GM23338 (cell line): ENCODE data around the gene CFAP70. TPM values are rescaled to one million over a fixed set of nuclear protein-coding genes. Genes with fewer than 3 reads are reported as not detected.

Source experiments
- ATAC-seq: fragments of 200-7000 bp; cut with Tn5 transposase; 3 replicates; pipeline ENCODE4 v1.9.1; 2020
- DNase-seq: peaks from one replicate; pipeline ENCODE4 v3.0.0-alpha.2; 2015; ENCODE audit warnings: low spot score
- H2AFZ ChIP-seq: fragments of 200-600 bp; sonication (generic); 2 replicates; pipeline ENCODE4 v1.8.0; 2016; ENCODE audit warnings: antibody characterized with exemption, mild to moderate bottlenecking, moderate library complexity
- H3F3A ChIP-seq: fragments of 200-600 bp; sonication (generic); replicated peaks from 2 replicates; pipeline ENCODE4 v1.8.0; 2017; ENCODE audit warnings: antibody characterized with exemption, mixed run types, low read depth
- H3K27ac ChIP-seq: fragments of 200-600 bp; sonication (generic); 2 replicates; pipeline ENCODE4 v1.6.1; 2016; ENCODE audit warnings: low read depth
- H3K27me3 ChIP-seq: fragments of 200-600 bp; sonication (generic); 2 replicates; pipeline ENCODE4 v1.8.0; 2016; ENCODE audit warnings: mild to moderate bottlenecking, mixed run types, moderate library complexity; ENCODE audit not compliant: insufficient read depth
- H3K36me3 ChIP-seq: fragments of 200-600 bp; sonication (generic); 2 replicates; pipeline ENCODE4 v1.8.0; 2016; ENCODE audit warnings: mild to moderate bottlenecking; ENCODE audit not compliant: insufficient read depth
- H3K4me1 ChIP-seq: fragments of 200-600 bp; sonication (generic); 2 replicates; pipeline ENCODE4 v1.8.0; 2016; ENCODE audit warnings: mild to moderate bottlenecking, moderate library complexity; ENCODE audit not compliant: insufficient read depth
- H3K4me2 ChIP-seq: fragments of 200-600 bp; sonication (generic); 2 replicates; pipeline ENCODE4 v1.7.1; 2017; ENCODE audit warnings: mixed run types
- H3K4me3 ChIP-seq: fragments of 200-600 bp; sonication (generic); 2 replicates; pipeline ENCODE4 v1.6.1; 2016; ENCODE audit warnings: mixed run types
- H3K79me2 ChIP-seq: fragments of 200-600 bp; sonication (generic); replicated peaks from 2 replicates; pipeline ENCODE4 v1.8.0; 2017; ENCODE audit warnings: mild to moderate bottlenecking; ENCODE audit not compliant: insufficient read depth
- H3K9me2 ChIP-seq: fragments of 200-600 bp; sonication (generic); 2 replicates; pipeline ENCODE4 v1.8.0; 2017; ENCODE audit not compliant: insufficient read depth
- H4K20me1 ChIP-seq: fragments of 200-600 bp; sonication (generic); replicated peaks from 2 replicates; pipeline ENCODE4 v1.8.0; 2017; ENCODE audit warnings: mild to moderate bottlenecking; ENCODE audit not compliant: insufficient read depth
- H3K27ac Mint-ChIP-seq: 2 replicates; pipeline ENCODE4 v1.8.0; 2020; ENCODE audit warnings: inconsistent platforms, mild to moderate bottlenecking, moderate library complexity, mixed read lengths
- H3K27me3 Mint-ChIP-seq: 3 replicates; pipeline ENCODE4 v1.8.0; 2022; ENCODE audit warnings: low read depth, mild to moderate bottlenecking, moderate library complexity, mixed read lengths, inconsistent platforms; ENCODE audit not compliant: insufficient read depth, poor library complexity
- H3K36me3 Mint-ChIP-seq: 3 replicates; pipeline ENCODE4 v1.8.0; 2021; ENCODE audit warnings: low read depth, mild to moderate bottlenecking, inconsistent platforms, moderate library complexity, mixed read lengths
- H3K4me1 Mint-ChIP-seq: 3 replicates; pipeline ENCODE4 v1.8.0; 2020; ENCODE audit warnings: mild to moderate bottlenecking, inconsistent platforms, mixed read lengths
- H3K4me3 Mint-ChIP-seq: 3 replicates; pipeline ENCODE4 v1.8.0; 2021; ENCODE audit warnings: moderate library complexity, mild to moderate bottlenecking, inconsistent platforms, mixed read lengths
- H3K9me3 Mint-ChIP-seq: 3 replicates; pipeline ENCODE4 v1.8.0; 2020; ENCODE audit warnings: moderate library complexity, mild to moderate bottlenecking, inconsistent platforms, mixed read lengths
- CREB1 ChIP-seq: fragments of 250-450 bp; sonication (Bioruptor Pico); IDR thresholded peaks from 2 replicates; pipeline ENCODE4 v1.5.0; 2020; ENCODE audit warnings: low read depth, mild to moderate bottlenecking, moderate library complexity
- EZH2 ChIP-seq: fragments of 200-600 bp; sonication (generic); IDR thresholded peaks from one replicate; pipeline ENCODE4 v1.8.0; 2017; ENCODE audit warnings: antibody characterized with exemption, mild to moderate bottlenecking, low read depth; ENCODE audit not compliant: unreplicated experiment
- EZH2phosphoT487 ChIP-seq: fragments of 200-600 bp; sonication (generic); IDR thresholded peaks from one replicate; pipeline ENCODE4 v1.8.1; 2018; ENCODE audit warnings: antibody characterized with exemption; ENCODE audit not compliant: unreplicated experiment
- JUNB ChIP-seq: IDR thresholded peaks from one replicate; pipeline ENCODE4 v1.6.1; 2016; ENCODE audit warnings: antibody characterized with exemption; ENCODE audit not compliant: unreplicated experiment
- NANOG ChIP-seq: IDR thresholded peaks from 2 replicates; pipeline ENCODE4 v1.6.1; 2016; ENCODE audit warnings: antibody characterized with exemption, borderline replicate concordance
- STAT1 ChIP-seq: IDR thresholded peaks from one replicate; pipeline ENCODE4 v1.6.1; 2016; ENCODE audit warnings: antibody characterized with exemption; ENCODE audit not compliant: unreplicated experiment
- ZNF331 ChIP-seq: fragments of 250-450 bp; sonication (Bioruptor Pico); IDR thresholded peaks from 2 replicates; pipeline ENCODE4 v1.5.0; 2020; ENCODE audit warnings: low read depth, mild to moderate bottlenecking, moderate library complexity
- polyA plus RNA-seq: library from polyadenylated mRNA; unstranded; fragments of >200 nt; fragmentation: Nextera tagmentation; extraction: Ambion mirVana; gene quantifications from 2 replicates; pipeline ENCODE4 v1.2.1, GENCODE V29; 2016
- total RNA-seq: library from RNA; depleted of rRNA; stranded (reverse); fragments of >200 nt; shearing (Covaris generic); gene quantifications from 2 replicates; pipeline ENCODE4 v1.2.3, GENCODE V29; 2014
- TF ChIP-seq, protein P1 (sequence below): IDR thresholded peaks from one replicate; pipeline ENCODE4 v1.6.1; 2018; ENCODE audit warnings: antibody characterized with exemption; ENCODE audit not compliant: unreplicated experiment
- TF ChIP-seq, protein P2 (sequence below), 2 experiments: fragments of 200-600 bp in 1 of 2; sonication (generic) in 1 of 2; conservative IDR thresholded peaks; 2 replicates each; pipeline versions ENCODE4 v1.5.1 to v1.6.1; 2016 to 2017; ENCODE audit warnings: antibody characterized with exemption in 2 of 2, low read depth in 2 of 2, mild to moderate bottlenecking in 2 of 2, moderate library complexity in 1 of 2
- TF ChIP-seq, protein P3 (sequence below): fragments of 250-450 bp; sonication (Bioruptor Pico); IDR thresholded peaks from 2 replicates; pipeline ENCODE4 v1.5.0; 2020; ENCODE audit warnings: mild to moderate bottlenecking, moderate library complexity
- TF ChIP-seq, protein P4 (sequence below): IDR thresholded peaks from 2 replicates; pipeline ENCODE4 v1.6.1; 2016; ENCODE audit warnings: antibody characterized with exemption

The CFAP70 gene
- total and polyA plus RNA-seq, 2 experiments from 2014 or later: 0.17 to 0.24 TPM

DNA sequence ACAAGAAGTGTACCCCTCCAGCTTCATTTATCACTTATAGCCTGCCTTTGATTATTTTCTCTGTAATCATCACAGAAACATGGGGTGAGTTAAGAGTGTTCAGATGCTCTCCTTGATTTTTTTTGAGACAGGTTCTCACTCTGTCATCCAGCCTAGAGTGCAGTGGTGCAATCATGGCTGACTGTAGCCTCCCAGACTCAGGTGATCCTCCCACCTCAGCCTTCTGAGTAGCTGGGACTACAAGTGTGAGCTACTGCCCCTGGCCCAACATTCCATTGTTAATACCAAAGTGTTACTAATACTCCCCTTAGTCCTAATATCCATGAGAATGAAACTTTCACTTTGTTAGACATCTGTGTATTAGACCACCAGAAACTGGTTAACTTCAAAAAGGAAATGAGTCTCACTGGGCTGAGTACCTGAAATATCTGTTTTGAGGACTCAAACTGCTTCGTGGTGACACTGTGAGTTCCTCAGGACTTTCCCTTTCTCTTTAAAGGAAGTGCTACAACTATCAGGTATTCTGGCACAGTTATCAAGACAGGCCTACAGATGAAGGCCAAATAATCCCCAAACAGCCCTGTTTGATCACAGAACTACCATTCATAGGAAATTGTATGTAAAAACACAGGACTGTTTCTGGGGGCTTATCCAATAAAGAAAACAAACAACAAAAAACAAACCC is 20.5 kb upstream of the CFAP70 start:
- no peak overlapping the region for H3K4me3 Mint-ChIP-seq
- H3K9me2 ChIP-seq: no peaks in the 10 kb centered on the region
- no peaks in the 10 kb centered on the region for H3K79me2 ChIP-seq
- H3K4me1 ChIP-seq: no peaks in the 10 kb centered on the region
- H3K36me3 Mint-ChIP-seq: peaks cover 48% of the 10 kb centered on the region
- H3K27ac Mint-ChIP-seq: no peak overlapping the region
- no peaks in the 10 kb centered on the region for H4K20me1 ChIP-seq
- no peaks in the 10 kb centered on the region for H3F3A ChIP-seq
- H3K27me3 Mint-ChIP-seq: no peaks in the 10 kb centered on the region
- TF ChIP-seq EZH2phosphoT487 (no peak), EZH2 (no peak), NANOG (no peak), JUNB (no peak), CREB1 (CRISPR knock-in tag) (no peak), ZNF331 (CRISPR knock-in tag) (no peak), STAT1 (no peak)
- TF ChIP-seq, protein P1, sequence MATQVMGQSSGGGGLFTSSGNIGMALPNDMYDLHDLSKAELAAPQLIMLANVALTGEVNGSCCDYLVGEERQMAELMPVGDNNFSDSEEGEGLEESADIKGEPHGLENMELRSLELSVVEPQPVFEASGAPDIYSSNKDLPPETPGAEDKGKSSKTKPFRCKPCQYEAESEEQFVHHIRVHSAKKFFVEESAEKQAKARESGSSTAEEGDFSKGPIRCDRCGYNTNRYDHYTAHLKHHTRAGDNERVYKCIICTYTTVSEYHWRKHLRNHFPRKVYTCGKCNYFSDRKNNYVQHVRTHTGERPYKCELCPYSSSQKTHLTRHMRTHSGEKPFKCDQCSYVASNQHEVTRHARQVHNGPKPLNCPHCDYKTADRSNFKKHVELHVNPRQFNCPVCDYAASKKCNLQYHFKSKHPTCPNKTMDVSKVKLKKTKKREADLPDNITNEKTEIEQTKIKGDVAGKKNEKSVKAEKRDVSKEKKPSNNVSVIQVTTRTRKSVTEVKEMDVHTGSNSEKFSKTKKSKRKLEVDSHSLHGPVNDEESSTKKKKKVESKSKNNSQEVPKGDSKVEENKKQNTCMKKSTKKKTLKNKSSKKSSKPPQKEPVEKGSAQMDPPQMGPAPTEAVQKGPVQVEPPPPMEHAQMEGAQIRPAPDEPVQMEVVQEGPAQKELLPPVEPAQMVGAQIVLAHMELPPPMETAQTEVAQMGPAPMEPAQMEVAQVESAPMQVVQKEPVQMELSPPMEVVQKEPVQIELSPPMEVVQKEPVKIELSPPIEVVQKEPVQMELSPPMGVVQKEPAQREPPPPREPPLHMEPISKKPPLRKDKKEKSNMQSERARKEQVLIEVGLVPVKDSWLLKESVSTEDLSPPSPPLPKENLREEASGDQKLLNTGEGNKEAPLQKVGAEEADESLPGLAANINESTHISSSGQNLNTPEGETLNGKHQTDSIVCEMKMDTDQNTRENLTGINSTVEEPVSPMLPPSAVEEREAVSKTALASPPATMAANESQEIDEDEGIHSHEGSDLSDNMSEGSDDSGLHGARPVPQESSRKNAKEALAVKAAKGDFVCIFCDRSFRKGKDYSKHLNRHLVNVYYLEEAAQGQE: no peak
- TF ChIP-seq, protein P2, sequence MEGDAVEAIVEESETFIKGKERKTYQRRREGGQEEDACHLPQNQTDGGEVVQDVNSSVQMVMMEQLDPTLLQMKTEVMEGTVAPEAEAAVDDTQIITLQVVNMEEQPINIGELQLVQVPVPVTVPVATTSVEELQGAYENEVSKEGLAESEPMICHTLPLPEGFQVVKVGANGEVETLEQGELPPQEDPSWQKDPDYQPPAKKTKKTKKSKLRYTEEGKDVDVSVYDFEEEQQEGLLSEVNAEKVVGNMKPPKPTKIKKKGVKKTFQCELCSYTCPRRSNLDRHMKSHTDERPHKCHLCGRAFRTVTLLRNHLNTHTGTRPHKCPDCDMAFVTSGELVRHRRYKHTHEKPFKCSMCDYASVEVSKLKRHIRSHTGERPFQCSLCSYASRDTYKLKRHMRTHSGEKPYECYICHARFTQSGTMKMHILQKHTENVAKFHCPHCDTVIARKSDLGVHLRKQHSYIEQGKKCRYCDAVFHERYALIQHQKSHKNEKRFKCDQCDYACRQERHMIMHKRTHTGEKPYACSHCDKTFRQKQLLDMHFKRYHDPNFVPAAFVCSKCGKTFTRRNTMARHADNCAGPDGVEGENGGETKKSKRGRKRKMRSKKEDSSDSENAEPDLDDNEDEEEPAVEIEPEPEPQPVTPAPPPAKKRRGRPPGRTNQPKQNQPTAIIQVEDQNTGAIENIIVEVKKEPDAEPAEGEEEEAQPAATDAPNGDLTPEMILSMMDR (conservative IDR thresholded peaks at IDR 0.05; ENCODE audit: low read depth in 2 of 2): no peak
- TF ChIP-seq, protein P3, sequence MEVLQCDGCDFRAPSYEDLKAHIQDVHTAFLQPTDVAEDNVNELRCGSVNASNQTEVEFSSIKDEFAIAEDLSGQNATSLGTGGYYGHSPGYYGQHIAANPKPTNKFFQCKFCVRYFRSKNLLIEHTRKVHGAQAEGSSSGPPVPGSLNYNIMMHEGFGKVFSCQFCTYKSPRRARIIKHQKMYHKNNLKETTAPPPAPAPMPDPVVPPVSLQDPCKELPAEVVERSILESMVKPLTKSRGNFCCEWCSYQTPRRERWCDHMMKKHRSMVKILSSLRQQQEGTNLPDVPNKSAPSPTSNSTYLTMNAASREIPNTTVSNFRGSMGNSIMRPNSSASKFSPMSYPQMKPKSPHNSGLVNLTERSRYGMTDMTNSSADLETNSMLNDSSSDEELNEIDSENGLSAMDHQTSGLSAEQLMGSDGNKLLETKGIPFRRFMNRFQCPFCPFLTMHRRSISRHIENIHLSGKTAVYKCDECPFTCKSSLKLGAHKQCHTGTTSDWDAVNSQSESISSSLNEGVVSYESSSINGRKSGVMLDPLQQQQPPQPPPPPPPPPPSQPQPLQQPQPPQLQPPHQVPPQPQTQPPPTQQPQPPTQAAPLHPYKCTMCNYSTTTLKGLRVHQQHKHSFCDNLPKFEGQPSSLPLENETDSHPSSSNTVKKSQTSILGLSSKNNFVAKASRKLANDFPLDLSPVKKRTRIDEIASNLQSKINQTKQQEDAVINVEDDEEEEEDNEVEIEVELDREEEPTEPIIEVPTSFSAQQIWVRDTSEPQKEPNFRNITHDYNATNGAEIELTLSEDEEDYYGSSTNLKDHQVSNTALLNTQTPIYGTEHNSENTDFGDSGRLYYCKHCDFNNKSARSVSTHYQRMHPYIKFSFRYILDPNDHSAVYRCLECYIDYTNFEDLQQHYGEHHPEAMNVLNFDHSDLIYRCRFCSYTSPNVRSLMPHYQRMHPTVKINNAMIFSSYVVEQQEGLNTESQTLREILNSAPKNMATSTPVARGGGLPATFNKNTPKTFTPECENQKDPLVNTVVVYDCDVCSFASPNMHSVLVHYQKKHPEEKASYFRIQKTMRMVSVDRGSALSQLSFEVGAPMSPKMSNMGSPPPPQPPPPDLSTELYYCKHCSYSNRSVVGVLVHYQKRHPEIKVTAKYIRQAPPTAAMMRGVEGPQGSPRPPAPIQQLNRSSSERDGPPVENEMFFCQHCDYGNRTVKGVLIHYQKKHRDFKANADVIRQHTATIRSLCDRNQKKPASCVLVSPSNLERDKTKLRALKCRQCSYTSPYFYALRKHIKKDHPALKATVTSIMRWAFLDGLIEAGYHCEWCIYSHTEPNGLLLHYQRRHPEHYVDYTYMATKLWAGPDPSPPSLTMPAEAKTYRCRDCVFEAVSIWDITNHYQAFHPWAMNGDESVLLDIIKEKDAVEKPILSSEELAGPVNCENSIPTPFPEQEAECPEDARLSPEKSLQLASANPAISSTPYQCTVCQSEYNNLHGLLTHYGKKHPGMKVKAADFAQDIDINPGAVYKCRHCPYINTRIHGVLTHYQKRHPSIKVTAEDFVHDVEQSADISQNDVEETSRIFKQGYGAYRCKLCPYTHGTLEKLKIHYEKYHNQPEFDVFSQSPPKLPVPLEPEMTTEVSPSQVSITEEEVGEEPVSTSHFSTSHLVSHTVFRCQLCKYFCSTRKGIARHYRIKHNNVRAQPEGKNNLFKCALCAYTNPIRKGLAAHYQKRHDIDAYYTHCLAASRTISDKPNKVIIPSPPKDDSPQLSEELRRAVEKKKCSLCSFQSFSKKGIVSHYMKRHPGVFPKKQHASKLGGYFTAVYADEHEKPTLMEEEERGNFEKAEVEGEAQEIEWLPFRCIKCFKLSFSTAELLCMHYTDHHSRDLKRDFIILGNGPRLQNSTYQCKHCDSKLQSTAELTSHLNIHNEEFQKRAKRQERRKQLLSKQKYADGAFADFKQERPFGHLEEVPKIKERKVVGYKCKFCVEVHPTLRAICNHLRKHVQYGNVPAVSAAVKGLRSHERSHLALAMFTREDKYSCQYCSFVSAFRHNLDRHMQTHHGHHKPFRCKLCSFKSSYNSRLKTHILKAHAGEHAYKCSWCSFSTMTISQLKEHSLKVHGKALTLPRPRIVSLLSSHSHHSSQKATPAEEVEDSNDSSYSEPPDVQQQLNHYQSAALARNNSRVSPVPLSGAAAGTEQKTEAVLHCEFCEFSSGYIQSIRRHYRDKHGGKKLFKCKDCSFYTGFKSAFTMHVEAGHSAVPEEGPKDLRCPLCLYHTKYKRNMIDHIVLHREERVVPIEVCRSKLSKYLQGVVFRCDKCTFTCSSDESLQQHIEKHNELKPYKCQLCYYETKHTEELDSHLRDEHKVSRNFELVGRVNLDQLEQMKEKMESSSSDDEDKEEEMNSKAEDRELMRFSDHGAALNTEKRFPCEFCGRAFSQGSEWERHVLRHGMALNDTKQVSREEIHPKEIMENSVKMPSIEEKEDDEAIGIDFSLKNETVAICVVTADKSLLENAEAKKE (CRISPR knock-in tag): no peak
- TF ChIP-seq, protein P4, sequence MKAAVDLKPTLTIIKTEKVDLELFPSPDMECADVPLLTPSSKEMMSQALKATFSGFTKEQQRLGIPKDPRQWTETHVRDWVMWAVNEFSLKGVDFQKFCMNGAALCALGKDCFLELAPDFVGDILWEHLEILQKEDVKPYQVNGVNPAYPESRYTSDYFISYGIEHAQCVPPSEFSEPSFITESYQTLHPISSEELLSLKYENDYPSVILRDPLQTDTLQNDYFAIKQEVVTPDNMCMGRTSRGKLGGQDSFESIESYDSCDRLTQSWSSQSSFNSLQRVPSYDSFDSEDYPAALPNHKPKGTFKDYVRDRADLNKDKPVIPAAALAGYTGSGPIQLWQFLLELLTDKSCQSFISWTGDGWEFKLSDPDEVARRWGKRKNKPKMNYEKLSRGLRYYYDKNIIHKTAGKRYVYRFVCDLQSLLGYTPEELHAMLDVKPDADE: no peak
- no peak overlapping the region for H3K4me3 ChIP-seq
- no peaks in the 10 kb centered on the region for H3K4me1 Mint-ChIP-seq
- H3K27ac ChIP-seq: no peak overlapping the region
- ATAC-seq: no peak
- H3K9me3 Mint-ChIP-seq: no peaks in the 10 kb centered on the region
- no peak for DNase-seq
- no peak overlapping the region for H3K4me2 ChIP-seq
- H3K36me3 ChIP-seq: peaks cover 18% of the 10 kb centered on the region
- no peak overlapping the region for H2AFZ ChIP-seq
- no peaks in the 10 kb centered on the region for H3K27me3 ChIP-seq
